HEK293 (cell line): ENCODE results near the gene MRPL36.

Experiments
- CTCF ChIA-PET: fragments of 350-600 bp; formaldehyde crosslinking; extraction: SDS; loops from one replicate; lab custom pipeline; 2021; ENCODE audit warnings: antibody characterized with exemption; lab: Yijun Ruan, JAX
- POLR2A ChIA-PET: fragments of 300-600 bp; formaldehyde crosslinking; extraction: SDS; loops from one replicate; lab custom pipeline; 2020; ENCODE audit warnings: antibody characterized with exemption, inconsistent platforms; lab: Yijun Ruan, JAX
- H3K27ac ChIP-seq: fragments of 200-500 bp; sonication (Bioruptor generic); 2 replicates; pipeline ENCODE4 v1.5.1; 2014; ENCODE audit warnings: low read depth, low read length, control low read depth, inconsistent platforms; ENCODE audit errors: extremely low read depth
- H3K36me3 ChIP-seq, 2 experiments: fragments of 200-500 bp in 1 of 2; sonication (Bioruptor generic) in 1 of 2; 1 replicate in 1 of 2; 2 replicates in 1 of 2; pipeline ENCODE4 v1.5.1; 2014 to 2017; ENCODE audit warnings: inconsistent platforms in 2 of 2, low read length in 2 of 2; ENCODE audit not compliant: control insufficient read depth in 2 of 2, insufficient read depth in 1 of 2
- H3K4me1 ChIP-seq: fragments of 200-500 bp; sonication (Bioruptor generic); 2 replicates; pipeline ENCODE4 v1.5.1; 2014; ENCODE audit warnings: mild to moderate bottlenecking, low read length, inconsistent platforms; ENCODE audit not compliant: control insufficient read depth, insufficient read depth
- H3K4me3 ChIP-seq: 2 replicates; pipeline ENCODE4 v1.5.1; 2011; ENCODE audit warnings: low read depth, mild to moderate bottlenecking, control low read depth, low read length, moderate library complexity
- H3K9me3 ChIP-seq: fragments of 200-500 bp; sonication (Bioruptor generic); 2 replicates; pipeline ENCODE4 v1.5.1; 2014; ENCODE audit warnings: low read depth, low read length, inconsistent platforms; ENCODE audit not compliant: control insufficient read depth, insufficient read depth
- EGR2 ChIP-seq: fragments of 450-650 bp; formaldehyde crosslinking; IDR thresholded peaks from 2 replicates; pipeline ENCODE4 v1.5.1; 2016; ENCODE audit warnings: low read depth, missing biosample characterization, missing genetic modification characterization
- HOXA7 ChIP-seq: sonication (generic); formaldehyde crosslinking; IDR thresholded peaks from 2 replicates; pipeline ENCODE4 v1.8.1; 2022; ENCODE audit warnings: missing genetic modification reagents, borderline replicate concordance
- IKZF3 ChIP-seq: fragments of 450-650 bp; IDR thresholded peaks from 2 replicates; pipeline ENCODE4 v1.5.0; 2018; ENCODE audit warnings: missing biosample characterization, mild to moderate bottlenecking, missing genetic modification characterization, moderate library complexity
- KLF16 ChIP-seq: fragments of 450-650 bp; formaldehyde crosslinking; IDR thresholded peaks from 2 replicates; pipeline ENCODE4 v1.5.1; 2017; ENCODE audit warnings: missing biosample characterization, missing genetic modification characterization
- OSR2 ChIP-seq: fragments of 450-650 bp; formaldehyde crosslinking; IDR thresholded peaks from 2 replicates; pipeline ENCODE4 v1.5.1; 2016; ENCODE audit warnings: missing biosample characterization, missing genetic modification characterization
- TCF7L2 ChIP-seq: IDR thresholded peaks from 2 replicates; pipeline ENCODE4 v1.6.1; 2011; ENCODE audit warnings: low read depth, mild to moderate bottlenecking, inconsistent platforms, low read length, moderate library complexity, borderline replicate concordance
- ZBTB1 ChIP-seq: fragments of 450-650 bp; formaldehyde crosslinking; IDR thresholded peaks from 2 replicates; pipeline ENCODE4 v1.5.1; 2016; ENCODE audit warnings: missing biosample characterization, missing genetic modification characterization
- ZEB2 ChIP-seq: fragments of 450-650 bp; formaldehyde crosslinking; IDR thresholded peaks from 2 replicates; pipeline ENCODE4 v1.5.1; 2016; ENCODE audit warnings: missing biosample characterization, missing genetic modification characterization
- ZFHX2 ChIP-seq: fragments of 450-650 bp; formaldehyde crosslinking; conservative IDR thresholded peaks from 2 replicates; pipeline ENCODE4 v1.5.1; 2016; ENCODE audit warnings: missing biosample characterization, missing genetic modification characterization
- ZNF121 ChIP-seq: fragments of 450-650 bp; formaldehyde crosslinking; IDR thresholded peaks from 2 replicates; pipeline ENCODE4 v1.5.1; 2016; ENCODE audit warnings: missing biosample characterization, missing genetic modification characterization
- ZNF221 ChIP-seq: fragments of 450-650 bp; formaldehyde crosslinking; IDR thresholded peaks from 2 replicates; pipeline ENCODE4 v1.5.1; 2017; ENCODE audit warnings: missing biosample characterization, missing genetic modification characterization, borderline replicate concordance
- ZNF341 ChIP-seq: fragments of 450-650 bp; formaldehyde crosslinking; IDR thresholded peaks from 2 replicates; pipeline ENCODE4; 2016; ENCODE audit warnings: low read depth, missing biosample characterization, missing genetic modification characterization
- ZNF350 ChIP-seq: fragments of 450-650 bp; formaldehyde crosslinking; IDR thresholded peaks from 2 replicates; pipeline ENCODE4 v1.5.0; 2017; ENCODE audit warnings: missing biosample characterization, mild to moderate bottlenecking, missing genetic modification characterization
- ZNF555 ChIP-seq: fragments of 450-650 bp; formaldehyde crosslinking; conservative IDR thresholded peaks from 2 replicates; pipeline ENCODE4 v1.5.1; 2017; ENCODE audit warnings: missing biosample characterization, mild to moderate bottlenecking, missing genetic modification characterization, inconsistent platforms
- ZNF560 ChIP-seq: fragments of 450-650 bp; formaldehyde crosslinking; IDR thresholded peaks from 2 replicates; pipeline ENCODE4 v1.5.1; 2017; ENCODE audit warnings: missing biosample characterization, missing genetic modification characterization, borderline replicate concordance
- ZNF600 ChIP-seq: fragments of 450-650 bp; formaldehyde crosslinking; IDR thresholded peaks from 2 replicates; pipeline ENCODE4 v1.5.1; 2016; ENCODE audit warnings: missing biosample characterization, missing genetic modification characterization
- ZNF610 ChIP-seq: fragments of 450-650 bp; formaldehyde crosslinking; IDR thresholded peaks from 2 replicates; pipeline ENCODE4 v1.5.1; 2016; ENCODE audit warnings: missing biosample characterization, missing genetic modification characterization, borderline replicate concordance
- ZNF623 ChIP-seq: fragments of 450-650 bp; formaldehyde crosslinking; IDR thresholded peaks from 2 replicates; pipeline ENCODE4 v1.5.1; 2016; ENCODE audit warnings: missing biosample characterization, missing genetic modification characterization
- ZNF624 ChIP-seq: fragments of 450-650 bp; formaldehyde crosslinking; IDR thresholded peaks from 2 replicates; pipeline ENCODE4 v1.5.1; 2017; ENCODE audit warnings: missing biosample characterization, missing genetic modification characterization
- ZNF654 ChIP-seq: fragments of 450-650 bp; formaldehyde crosslinking; IDR thresholded peaks from 2 replicates; pipeline ENCODE4 v1.5.1; 2016; ENCODE audit warnings: low read depth, missing biosample characterization, missing genetic modification characterization
- ZNF660 ChIP-seq: fragments of 450-650 bp; IDR thresholded peaks from 2 replicates; pipeline ENCODE4 v1.5.1; 2018; ENCODE audit warnings: missing biosample characterization, mild to moderate bottlenecking, missing genetic modification characterization
- ZNF664 ChIP-seq: fragments of 450-650 bp; formaldehyde crosslinking; IDR thresholded peaks from 2 replicates; pipeline ENCODE4 v1.5.1; 2016; ENCODE audit warnings: missing biosample characterization, missing genetic modification characterization
- ZNF776 ChIP-seq: fragments of 450-650 bp; formaldehyde crosslinking; IDR thresholded peaks from 2 replicates; pipeline ENCODE4 v1.5.0; 2017; ENCODE audit warnings: missing biosample characterization, missing genetic modification characterization, borderline replicate concordance
- ZXDB ChIP-seq: fragments of 450-650 bp; formaldehyde crosslinking; IDR thresholded peaks from 2 replicates; pipeline ENCODE4 v1.5.1; 2016; ENCODE audit warnings: missing biosample characterization, missing genetic modification characterization
- TF ChIP-seq, protein P1 (sequence below): fragments of 450-650 bp; formaldehyde crosslinking; IDR thresholded peaks from 2 replicates; pipeline ENCODE4 v1.5.1; 2016; ENCODE audit warnings: missing biosample characterization, missing genetic modification characterization
- TF ChIP-seq, protein P2 (sequence below): fragments of 450-650 bp; formaldehyde crosslinking; optimal IDR thresholded peaks from 2 replicates; pipeline ENCODE3; 2016; ENCODE audit warnings: missing biosample characterization, mild to moderate bottlenecking, missing genetic modification characterization
- TF ChIP-seq, protein P3 (sequence below): IDR thresholded peaks from 2 replicates; pipeline ENCODE4 v1.6.1; 2011; ENCODE audit warnings: mild to moderate bottlenecking, low read depth, low read length, borderline replicate concordance
- TF ChIP-seq, protein P4 (sequence below): fragments of 450-650 bp; formaldehyde crosslinking; IDR thresholded peaks from 2 replicates; pipeline ENCODE4 v1.5.1; 2016; ENCODE audit warnings: missing biosample characterization, missing genetic modification characterization
- TF ChIP-seq, protein P5 (sequence below): fragments of 450-650 bp; formaldehyde crosslinking; IDR thresholded peaks from 2 replicates; pipeline ENCODE4 v1.5.1; 2016; ENCODE audit warnings: missing biosample characterization, missing genetic modification characterization

The MRPL36 gene

DNA sequence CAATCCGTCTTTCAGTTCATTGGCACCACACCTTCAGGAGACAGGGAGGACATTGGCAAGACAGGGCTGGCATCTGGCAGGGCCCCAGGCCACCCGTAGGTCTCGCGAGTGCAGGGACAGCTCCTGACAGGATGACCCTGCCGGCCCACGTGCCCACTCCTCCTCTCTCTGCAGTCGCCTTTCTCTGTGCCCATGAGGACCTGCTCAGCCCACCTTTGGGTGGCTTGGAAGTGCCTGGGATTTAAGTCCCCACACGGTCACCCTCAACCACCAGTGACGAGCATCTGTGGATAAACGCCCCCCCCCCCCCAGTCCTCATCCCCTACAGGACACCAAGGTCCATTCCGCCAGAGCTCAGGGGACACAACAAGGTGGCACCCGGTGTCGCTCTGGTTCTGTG is 4.1 kb downstream of the MRPL36 start:
- POLR2A ChIA-PET, result interaction anchor here (0.6 kb wide), 1 partner anchor 92 kb away, joined by 7 read pairs; no protein-coding TSS in a partner anchor
- CTCF ChIA-PET, result no interaction called here
- H3K36me3 ChIP-seq, result peaks cover 3 to 32% of the 10 kb centered on the region in 2 experiments; a peak in 2 of 3 replicates
- TF ChIP-seq ZNF555 (no peak), ZNF660 (tag by site-specific recombination) (no peak), TCF7L2 (no peak), ZBTB1 (tag by site-specific recombination) (no peak), ZNF776 (no peak), ZNF221 (tag by site-specific recombination) (no peak), KLF16 (tag by site-specific recombination) (no peak), HOXA7 (no peak), ZNF560 (tag by site-specific recombination) (no peak)
- TF ChIP-seq, protein P1, sequence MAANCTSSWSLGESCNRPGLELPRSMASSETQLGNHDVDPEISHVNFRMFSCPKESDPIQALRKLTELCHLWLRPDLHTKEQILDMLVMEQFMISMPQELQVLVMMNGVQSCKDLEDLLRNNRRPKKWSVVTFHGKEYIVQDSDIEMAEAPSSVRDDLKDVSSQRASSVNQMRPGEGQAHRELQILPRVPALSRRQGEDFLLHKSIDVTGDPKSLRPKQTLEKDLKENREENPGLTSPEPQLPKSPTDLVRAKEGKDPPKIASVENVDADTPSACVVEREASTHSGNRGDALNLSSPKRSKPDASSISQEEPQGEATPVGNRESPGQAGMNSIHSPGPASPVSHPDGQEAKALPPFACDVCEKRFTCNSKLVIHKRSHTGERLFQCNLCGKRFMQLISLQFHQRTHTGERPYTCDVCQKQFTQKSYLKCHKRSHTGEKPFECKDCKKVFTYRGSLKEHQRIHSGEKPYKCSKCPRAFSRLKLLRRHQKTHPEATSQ (tag by site-specific recombination), result no peak
- TF ChIP-seq, protein P2, sequence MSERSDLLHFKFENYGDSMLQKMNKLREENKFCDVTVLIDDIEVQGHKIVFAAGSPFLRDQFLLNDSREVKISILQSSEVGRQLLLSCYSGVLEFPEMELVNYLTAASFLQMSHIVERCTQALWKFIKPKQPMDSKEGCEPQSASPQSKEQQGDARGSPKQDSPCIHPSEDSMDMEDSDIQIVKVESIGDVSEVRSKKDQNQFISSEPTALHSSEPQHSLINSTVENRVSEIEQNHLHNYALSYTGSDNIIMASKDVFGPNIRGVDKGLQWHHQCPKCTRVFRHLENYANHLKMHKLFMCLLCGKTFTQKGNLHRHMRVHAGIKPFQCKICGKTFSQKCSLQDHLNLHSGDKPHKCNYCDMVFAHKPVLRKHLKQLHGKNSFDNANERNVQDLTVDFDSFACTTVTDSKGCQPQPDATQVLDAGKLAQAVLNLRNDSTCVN (tag by site-specific recombination), result no peak
- TF ChIP-seq, protein P3, sequence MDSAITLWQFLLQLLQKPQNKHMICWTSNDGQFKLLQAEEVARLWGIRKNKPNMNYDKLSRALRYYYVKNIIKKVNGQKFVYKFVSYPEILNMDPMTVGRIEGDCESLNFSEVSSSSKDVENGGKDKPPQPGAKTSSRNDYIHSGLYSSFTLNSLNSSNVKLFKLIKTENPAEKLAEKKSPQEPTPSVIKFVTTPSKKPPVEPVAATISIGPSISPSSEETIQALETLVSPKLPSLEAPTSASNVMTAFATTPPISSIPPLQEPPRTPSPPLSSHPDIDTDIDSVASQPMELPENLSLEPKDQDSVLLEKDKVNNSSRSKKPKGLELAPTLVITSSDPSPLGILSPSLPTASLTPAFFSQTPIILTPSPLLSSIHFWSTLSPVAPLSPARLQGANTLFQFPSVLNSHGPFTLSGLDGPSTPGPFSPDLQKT, result no peak
- TF ChIP-seq, all 188 proteins: peak for 0
- no peak overlapping the region for H3K27ac ChIP-seq
- H3K9me3 ChIP-seq, result no peaks in the 10 kb centered on the region
- H3K4me1 ChIP-seq, result peaks cover 7% of the 10 kb centered on the region
- no peak overlapping the region for H3K4me3 ChIP-seq

DNA sequence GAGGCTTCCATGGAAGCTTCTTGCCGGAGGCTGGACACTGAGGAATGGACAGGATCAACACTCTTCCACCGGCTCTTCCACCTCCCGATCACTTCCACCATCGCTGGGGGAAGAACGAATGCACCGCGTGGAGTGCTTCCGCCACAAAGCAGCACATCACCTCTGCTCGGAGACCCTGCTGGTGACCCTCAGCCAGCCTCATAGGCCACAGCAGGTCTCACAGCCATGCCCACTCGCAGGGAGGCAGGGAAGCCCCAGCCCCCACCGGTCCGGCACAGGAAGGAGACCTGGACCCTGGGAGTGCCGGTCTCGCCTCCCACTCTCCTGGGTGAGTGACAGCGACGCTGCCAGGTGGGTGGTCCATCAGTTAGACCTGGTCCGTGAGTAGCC is 4.7 kb downstream of the MRPL36 start:
- ChIA-PET CTCF (interaction anchor here (0.9 kb wide), 1 partner anchor 57 kb away, joined by 3 read pairs; no protein-coding TSS in a partner anchor), POLR2A (interaction anchor here (0.9 kb wide), 1 partner anchor 89 kb away, joined by 5 read pairs; no protein-coding TSS in a partner anchor)
- Histone ChIP-seq H3K27ac (no peak overlapping the region), H3K4me1 (peaks cover 6% of the 10 kb centered on the region), H3K4me3 (no peak overlapping the region), H3K9me3 (no peaks in the 10 kb centered on the region), H3K36me3 (peaks cover 3 to 32% of the 10 kb centered on the region in 2 experiments; a peak in 2 of 3 replicates)
- TF ChIP-seq ZNF121 (tag by site-specific recombination) (no peak), ZNF221 (tag by site-specific recombination) (no peak), ZFHX2 (peak; percentile 31), ZNF654 (tag by site-specific recombination) (no peak), ZNF624 (tag by site-specific recombination) (no peak), ZXDB (tag by site-specific recombination) (no peak), ZEB2 (tag by site-specific recombination) (no peak; the same call in 1 of the 2 replicates), OSR2 (no peak), ZNF610 (tag by site-specific recombination) (no peak), ZNF350 (tag by site-specific recombination) (no peak), ZNF623 (no peak), ZNF664 (no peak), ZNF600 (tag by site-specific recombination) (peak; percentile 72), EGR2 (tag by site-specific recombination) (peak; percentile 23; the same call in 1 of the 2 replicates), IKZF3 (tag by site-specific recombination) (no peak), ZNF341 (tag by site-specific recombination) (peak; percentile 81)
- TF ChIP-seq, protein P4, sequence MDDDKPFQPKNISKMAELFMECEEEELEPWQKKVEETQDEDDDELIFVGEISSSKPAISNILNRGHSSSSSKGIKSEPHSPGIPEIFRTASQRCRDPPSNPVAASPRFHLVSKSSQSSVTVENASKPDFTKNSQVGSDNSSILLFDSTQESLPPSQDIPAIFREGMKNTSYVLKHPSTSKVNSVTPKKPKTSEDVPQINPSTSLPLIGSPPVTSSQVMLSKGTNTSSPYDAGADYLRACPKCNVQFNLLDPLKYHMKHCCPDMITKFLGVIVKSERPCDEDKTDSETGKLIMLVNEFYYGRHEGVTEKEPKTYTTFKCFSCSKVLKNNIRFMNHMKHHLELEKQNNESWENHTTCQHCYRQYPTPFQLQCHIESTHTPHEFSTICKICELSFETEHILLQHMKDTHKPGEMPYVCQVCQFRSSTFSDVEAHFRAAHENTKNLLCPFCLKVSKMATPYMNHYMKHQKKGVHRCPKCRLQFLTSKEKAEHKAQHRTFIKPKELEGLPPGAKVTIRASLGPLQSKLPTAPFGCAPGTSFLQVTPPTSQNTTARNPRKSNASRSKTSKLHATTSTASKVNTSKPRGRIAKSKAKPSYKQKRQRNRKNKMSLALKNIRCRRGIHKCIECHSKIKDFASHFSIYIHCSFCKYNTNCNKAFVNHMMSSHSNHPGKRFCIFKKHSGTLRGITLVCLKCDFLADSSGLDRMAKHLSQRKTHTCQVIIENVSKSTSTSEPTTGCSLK (tag by site-specific recombination), result no peak
- TF ChIP-seq, protein P5, sequence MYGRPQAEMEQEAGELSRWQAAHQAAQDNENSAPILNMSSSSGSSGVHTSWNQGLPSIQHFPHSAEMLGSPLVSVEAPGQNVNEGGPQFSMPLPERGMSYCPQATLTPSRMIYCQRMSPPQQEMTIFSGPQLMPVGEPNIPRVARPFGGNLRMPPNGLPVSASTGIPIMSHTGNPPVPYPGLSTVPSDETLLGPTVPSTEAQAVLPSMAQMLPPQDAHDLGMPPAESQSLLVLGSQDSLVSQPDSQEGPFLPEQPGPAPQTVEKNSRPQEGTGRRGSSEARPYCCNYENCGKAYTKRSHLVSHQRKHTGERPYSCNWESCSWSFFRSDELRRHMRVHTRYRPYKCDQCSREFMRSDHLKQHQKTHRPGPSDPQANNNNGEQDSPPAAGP (tag by site-specific recombination), result peak; percentile 10; the same call in 1 of the 2 replicates
